Breast epithelium (tissue), 3 donors: ENCODE results near the gene ARRDC2.

ENCODE experiments used
- CTCF ChIP-seq, 3 donors: fragments of 450-650 bp; IDR thresholded peaks; one replicate each; pipeline ENCODE4 v1.5.1; 2016 to 2017; ENCODE audit warnings: antibody characterized with exemption in 3 of 3, mild to moderate bottlenecking in 3 of 3, moderate library complexity in 3 of 3
- POLR2A ChIP-seq: fragments of 450-650 bp; IDR thresholded peaks from one replicate; pipeline ENCODE4 v1.6.1; 2016; ENCODE audit warnings: antibody characterized with exemption, mild to moderate bottlenecking, moderate library complexity

- no peak for TF ChIP-seq POLR2A
- TF ChIP-seq CTCF (IDR thresholded peaks at IDR 0.05): no peak
These were observed 30.9 kb upstream of the ARRDC2 start for GRCh38 chr19:17977021-17977420.
